ENCODE measurements around the gene EXOSC1.
"Not testable (repeated sequence)": the region's sequence is repeated elsewhere in the genome, so short reads cannot be mapped to it uniquely, and the experiment has no call there.

The EXOSC1 gene

GRCh38 chr10:97407211-97407951, 38.4 kb downstream of the EXOSC1 start:
- DNase-seq, result peak; percentile 65 to 85 (median 74)

- not testable (repeated sequence) for DNase-seq
These were observed 39.3 kb downstream of the EXOSC1 start for GRCh38 chr10:97406483-97406882.

- DNase-seq, result no peak
These were observed 39.7 kb downstream of the EXOSC1 start for GRCh38 chr10:97406064-97406463.

- DNase-seq, result no peak
These were observed 41.8 kb downstream of the EXOSC1 start for GRCh38 chr10:97404044-97404443.

- no peak for DNase-seq
These were observed 44.3 kb downstream of the EXOSC1 start for GRCh38 chr10:97401455-97401919.

- DNase-seq, result peak; percentile 81 to 97 (median 91)
These were observed 44.9 kb downstream of the EXOSC1 start, which contains the start of gene RRP12 for GRCh38 chr10:97400665-97401454. TSS of gene RRP12 (minus strand) at chr10:97401340. CDS start at chr10:97401231, 109 bp downstream.

GRCh38 chr10:97399843-97400545, 45.8 kb downstream of the EXOSC1 start:
- peak in 2 of 3 experiments; percentile 8 to 39 for DNase-seq

GRCh38 chr10:97396056-97396455, 49.8 kb downstream of the EXOSC1 start:
- no peak for DNase-seq

- DNase-seq, result no peak
These were observed 52.7 kb downstream of the EXOSC1 start for GRCh38 chr10:97393034-97393573.

GRCh38 chr10:97390091-97390490, 55.7 kb downstream of the EXOSC1 start:
- no peak for DNase-seq

GRCh38 chr10:97388152-97388551, 57.7 kb downstream of the EXOSC1 start:
- no peak for DNase-seq

Data from NCI-H1417 (cell line).